Ramos (cell line): ENCODE data around the gene UQCR11.

Experiments
- in situ Hi-C: fragments of 300-500 bp; cut with MboI; formaldehyde crosslinking; loops from one replicate; pipeline ENCODE4 v1.14.3; 2022; ENCODE audit warnings: low sequenced_read_pairs; ENCODE audit not compliant: unreplicated experiment

Gene UQCR11

DNA sequence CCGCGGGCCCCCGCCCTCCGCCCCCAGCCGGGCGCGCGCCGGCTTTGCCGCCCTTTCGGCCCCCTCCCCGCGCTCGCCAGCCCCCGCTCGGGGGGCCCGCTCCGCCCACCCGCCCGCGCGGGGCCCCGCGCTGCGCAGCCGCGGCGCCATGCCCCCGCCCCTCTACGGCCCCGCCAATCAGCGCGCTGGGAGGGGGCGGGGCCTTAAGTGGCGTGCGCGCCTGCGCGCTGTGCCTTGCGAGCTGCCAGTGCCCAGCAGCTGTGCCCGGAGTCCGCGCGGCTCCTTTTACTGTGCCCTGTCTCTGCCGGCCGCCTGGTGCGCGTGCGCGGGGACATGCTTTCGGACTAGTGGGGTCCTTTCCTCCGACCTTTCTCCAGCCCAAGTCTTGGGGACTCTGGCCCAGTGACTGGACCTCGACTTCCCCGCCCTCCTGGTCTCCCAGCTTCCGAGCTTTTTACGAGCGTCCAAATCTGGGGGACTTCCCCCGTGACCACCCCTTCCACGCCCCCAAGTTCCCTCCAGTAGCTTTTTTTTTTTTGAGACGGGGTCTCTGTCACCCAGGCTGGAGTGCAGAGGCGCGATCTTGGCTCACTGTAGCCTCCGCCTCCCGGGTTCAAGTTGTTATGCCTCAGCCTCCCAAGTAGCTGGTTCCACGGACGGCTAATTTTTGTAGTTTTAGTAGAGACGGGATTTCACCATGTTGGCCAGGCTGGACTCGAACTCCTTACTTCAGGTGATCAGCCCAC is 12.3 kb downstream of the UQCR11 start, which contains the start of gene MBD3:
Gene MBD3 (minus strand): TSS at position 111 of the 746 bp plus-strand sequence. CDS start 234 bp downstream, outside the sequence.
- in situ Hi-C loops: no loop called here

GRCh38 chr19:1592024-1592754 is 13.1 kb downstream of the UQCR11 start:
- in situ Hi-C loops: no loop called here

DNA sequence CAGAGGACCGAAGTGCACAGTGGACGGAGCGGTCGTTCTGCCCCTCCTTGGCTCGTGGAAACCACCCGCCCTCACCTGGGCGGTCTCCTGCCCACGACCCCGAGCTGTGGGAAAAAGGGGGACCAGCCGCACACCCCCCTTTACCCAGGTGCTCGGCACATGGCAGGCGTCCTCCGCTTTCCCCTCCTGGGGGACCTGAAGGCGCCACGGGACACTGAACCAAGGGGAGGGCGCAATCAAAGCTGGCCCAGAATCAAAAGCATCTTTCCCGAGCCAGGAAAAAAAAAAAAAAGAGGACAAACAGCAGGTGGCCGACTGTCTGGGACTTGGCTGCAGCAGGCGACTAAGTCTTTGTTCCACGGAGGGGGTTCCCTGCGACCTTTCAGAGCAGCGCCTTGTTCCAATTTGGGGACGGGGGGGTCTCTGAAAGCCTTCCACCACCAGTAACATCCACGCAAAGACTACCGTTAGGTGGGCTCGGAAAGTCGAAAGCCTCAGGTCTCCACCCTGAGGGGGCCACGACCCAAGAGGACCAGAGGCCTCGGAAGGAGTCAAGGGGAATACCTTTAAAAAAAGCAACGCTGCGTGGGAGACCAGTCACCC is 13.7 kb downstream of the UQCR11 start:
- in situ Hi-C loops: no loop called here

DNA sequence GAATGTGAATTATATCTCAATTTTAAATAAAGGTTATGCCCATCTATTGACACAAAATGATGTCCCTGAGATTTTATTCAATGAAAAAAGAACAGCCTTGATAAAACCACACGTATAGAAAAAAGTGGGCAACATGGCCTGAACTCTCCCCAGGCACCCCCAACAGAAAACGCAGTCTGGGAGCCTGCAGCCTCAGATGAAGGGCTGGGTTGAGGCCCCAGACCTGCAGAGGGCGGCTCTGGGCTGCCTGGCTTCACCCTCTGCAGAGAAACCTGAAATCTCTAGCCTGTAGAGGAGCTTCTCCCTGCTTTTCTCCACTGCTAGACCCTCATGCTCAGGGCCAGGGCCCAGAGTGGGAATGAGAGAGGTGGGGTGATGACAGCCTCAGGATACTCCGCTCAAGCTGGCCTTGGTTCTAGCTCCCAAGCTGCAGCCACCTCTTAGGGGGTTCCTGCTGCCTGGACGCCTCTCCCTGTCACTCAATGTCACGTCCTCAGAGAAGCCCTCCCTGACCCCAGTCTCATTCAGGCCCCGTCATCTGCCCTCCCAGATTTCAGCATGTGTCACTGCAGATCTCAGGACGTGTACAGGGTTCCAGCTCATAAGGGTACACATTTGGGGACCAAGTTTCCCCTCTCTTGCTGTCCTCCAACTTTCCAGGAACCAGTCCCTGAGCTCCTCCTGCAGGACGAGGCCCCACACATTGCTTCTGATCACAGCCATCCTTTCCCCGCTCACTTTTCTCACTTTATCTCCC is 14.4 kb downstream of the UQCR11 start:
- in situ Hi-C loops: no loop called here

- in situ Hi-C loops: no loop called here
These were observed 17.4 kb downstream of the UQCR11 start for GRCh38 chr19:1587872-1588271.

DNA sequence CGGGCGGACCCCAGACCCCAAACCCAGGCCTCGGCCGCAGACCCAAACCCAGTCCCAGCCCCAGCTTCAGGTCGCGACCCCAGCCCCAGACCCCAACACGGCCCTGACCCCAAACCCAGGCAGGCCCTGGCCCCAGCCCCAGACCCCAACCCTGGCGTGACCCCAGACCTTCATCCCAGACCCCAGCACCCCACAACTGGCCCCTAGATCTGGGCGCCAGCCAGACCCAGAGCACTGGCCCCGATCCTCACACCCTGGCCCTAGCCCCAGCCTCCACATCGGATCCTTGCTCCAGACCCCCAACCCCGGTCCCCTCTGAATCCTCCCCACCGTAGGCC is 20.1 kb downstream of the UQCR11 start:
- in situ Hi-C loops: no loop called here

- in situ Hi-C loops: no loop called here
These were observed 20.6 kb downstream of the UQCR11 start for GRCh38 chr19:1584500-1585242.

DNA sequence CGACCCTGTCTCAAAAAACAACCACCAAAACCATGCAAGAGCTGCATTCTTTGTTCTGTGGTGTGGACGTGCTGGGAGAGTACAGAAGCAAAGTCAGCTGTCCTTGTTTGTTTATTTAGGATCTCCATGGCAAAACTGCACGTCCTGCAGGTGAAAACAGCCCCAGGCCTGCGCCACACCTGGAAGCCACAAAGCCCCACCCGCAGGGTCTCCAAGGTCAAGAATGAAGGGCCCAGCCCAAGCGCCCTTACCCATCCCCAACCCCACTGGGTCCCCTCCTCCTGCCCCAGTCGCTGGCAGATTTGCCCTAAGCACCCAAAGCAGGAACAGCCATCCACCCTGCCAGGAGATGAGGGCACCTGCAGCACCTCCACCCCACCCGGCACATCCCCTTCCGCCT is 23.1 kb downstream of the UQCR11 start:
- in situ Hi-C loops: no loop called here

DNA sequence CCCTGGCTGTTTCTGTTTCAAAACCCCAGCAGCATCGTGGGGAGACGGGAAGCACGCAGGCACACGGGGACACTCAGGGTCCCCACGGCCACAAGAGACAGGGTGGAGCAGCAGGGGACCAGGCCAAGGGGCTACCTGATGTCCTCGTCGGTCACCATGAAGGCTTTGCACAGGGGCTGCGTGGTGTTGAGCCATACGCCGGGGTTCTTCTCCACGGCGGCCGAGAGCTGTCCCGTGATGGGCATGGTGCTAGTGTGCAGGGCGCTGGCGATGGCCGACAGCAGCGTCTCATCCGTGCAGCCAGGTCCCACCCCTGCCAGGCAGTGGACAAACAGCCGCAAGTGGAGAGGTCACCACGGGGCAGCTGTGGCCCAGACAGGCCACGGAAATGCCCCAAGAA is 24.3 kb downstream of the UQCR11 start:
- in situ Hi-C loops: no loop called here

DNA sequence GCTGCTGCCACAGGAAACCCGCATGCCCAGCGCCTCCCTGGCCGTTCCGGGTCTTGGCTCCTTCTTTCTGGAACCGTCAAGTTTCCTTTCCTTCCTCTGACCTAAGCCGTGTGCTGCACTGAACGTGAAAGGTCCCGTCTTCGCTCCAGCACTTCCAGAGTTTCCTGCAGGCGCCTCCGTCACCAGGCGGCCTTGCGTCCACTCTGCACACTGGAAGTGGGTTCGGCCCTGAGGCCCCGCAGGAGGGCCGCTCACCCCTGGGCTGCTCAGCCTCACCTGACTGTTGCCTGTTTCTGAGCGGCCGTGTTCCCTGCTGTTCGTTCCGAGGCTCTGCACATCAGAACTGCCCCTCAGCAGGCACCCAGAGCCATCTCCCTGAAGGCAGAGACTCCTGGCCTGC is 24.9 kb downstream of the UQCR11 start:
- in situ Hi-C loops: no loop called here

- in situ Hi-C loops: no loop called here
These were observed 26.0 kb downstream of the UQCR11 start for GRCh38 chr19:1579222-1579621.

DNA sequence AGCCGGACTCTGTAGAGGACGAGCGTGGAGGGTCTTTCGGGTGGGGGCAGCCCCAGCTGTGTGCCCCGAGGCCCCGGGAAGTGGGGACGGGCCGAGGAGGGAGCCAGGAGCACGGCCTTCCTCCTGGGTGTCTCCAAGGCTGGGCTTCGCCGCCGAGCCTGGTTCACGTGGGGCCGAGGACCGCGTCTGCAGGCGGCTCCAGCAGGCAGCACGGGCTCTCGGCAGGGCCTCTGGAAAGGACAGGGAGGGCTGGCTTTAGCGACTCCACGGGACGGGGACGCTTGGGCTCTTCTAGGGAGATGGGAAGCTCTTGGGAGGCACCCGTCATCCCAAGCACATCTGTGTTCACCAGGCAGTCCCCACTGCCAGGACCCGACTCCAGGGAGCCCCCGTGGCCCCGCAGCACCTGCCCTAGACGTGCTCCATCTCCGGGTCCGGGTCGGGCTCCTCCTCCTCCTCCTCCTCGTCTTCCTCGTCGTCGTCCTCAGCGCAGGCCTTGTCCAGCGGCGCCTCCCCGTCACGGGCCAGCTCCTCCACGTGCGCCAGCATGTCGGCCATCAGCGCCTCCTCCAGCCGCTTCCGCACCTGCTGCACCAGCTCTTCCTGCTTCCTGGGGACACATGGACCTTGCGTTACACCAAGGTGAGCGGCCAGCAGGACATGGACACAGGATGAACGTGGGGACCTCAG is 27.2 kb downstream of the UQCR11 start:
- in situ Hi-C loops: no loop called here

- in situ Hi-C loops: no loop called here
These were observed 28.0 kb downstream of the UQCR11 start for GRCh38 chr19:1577090-1577928.

- in situ Hi-C loops: no loop called here
These were observed 28.8 kb downstream of the UQCR11 start for GRCh38 chr19:1576242-1577089.

GRCh38 chr19:1575323-1576241 is 29.7 kb downstream of the UQCR11 start:
- in situ Hi-C loops: no loop called here

DNA sequence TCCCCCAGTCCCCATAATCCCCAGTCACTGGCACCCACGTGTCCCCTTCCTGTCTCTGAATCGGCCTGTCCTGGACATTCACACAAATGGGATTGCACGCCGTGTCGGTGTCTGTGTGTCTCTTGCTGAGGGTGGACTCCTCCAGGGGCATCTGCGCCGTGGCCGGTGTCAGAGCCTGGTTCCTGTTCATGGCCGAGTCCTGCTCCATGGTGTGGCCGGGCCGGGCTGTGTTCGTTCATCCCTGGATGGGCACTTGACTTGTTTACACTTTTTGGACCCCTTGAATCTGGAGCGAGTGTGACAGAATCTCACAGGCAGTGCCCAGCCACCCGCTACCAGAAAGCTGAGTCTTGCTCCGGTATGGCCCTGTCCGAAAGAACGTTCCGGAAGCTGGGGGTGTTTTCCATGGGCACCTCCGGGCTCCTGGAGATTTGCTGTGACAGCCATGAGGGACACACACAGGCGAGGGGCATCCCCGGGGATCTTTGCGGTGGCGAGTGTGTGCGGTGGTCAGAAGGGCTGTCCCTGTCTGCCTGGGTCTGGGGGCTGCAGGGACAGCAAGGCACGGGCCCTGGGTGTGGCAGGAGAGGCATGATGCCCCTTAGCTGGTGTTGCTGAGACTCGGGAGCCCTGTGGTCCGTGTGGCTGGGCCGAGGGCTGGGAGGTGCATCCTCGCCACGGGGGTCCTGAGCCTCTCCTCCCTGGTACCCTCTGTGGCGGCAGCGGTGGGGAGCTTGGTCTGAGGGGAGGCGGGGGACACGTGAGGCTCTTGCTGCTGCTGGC is 30.7 kb downstream of the UQCR11 start:
- in situ Hi-C loops: no loop called here
